Type B pancreatic cell (in vitro differentiated cells): ENCODE measurements around the gene TKTL1. TPM values are rescaled to one million over a fixed set of nuclear protein-coding genes. Genes with fewer than 3 reads are reported as not detected.
"Not testable (repeated sequence)": the region's sequence is repeated elsewhere in the genome, so short reads cannot be mapped to it uniquely, and the experiment has no call there.

Experiments
- DNase-seq: peaks from one replicate; pipeline ENCODE4 v3.0.0; 2021; ENCODE audit warnings: mixed read lengths; ENCODE audit not compliant: unreplicated experiment; ENCODE audit errors: extremely low spot score
- H3K27ac Mint-ChIP-seq: 2 replicates; pipeline ENCODE4 v1.8.0; 2021; ENCODE audit warnings: mild to moderate bottlenecking, mixed read lengths
- H3K27me3 Mint-ChIP-seq: 2 replicates; pipeline ENCODE4 v1.8.0; 2021; ENCODE audit warnings: mixed read lengths
- H3K36me3 Mint-ChIP-seq: 2 replicates; pipeline ENCODE4 v1.8.0; 2021; ENCODE audit warnings: mixed read lengths
- H3K4me1 Mint-ChIP-seq: one replicate; pipeline ENCODE4 v1.8.0; 2021; ENCODE audit warnings: mixed read lengths; ENCODE audit not compliant: unreplicated experiment
- H3K4me3 Mint-ChIP-seq: 2 replicates; pipeline ENCODE4 v1.8.0; 2021; ENCODE audit warnings: mild to moderate bottlenecking, mixed read lengths
- H3K9me3 Mint-ChIP-seq: 2 replicates; pipeline ENCODE4 v1.8.0; 2021; ENCODE audit warnings: mixed read lengths
- long read RNA-seq: library from polyadenylated mRNA; unstranded; transcript quantifications from one replicate; pipeline ENCODE4 v2.0.0, GENCODE V29; 2020
- total RNA-seq: library from RNA; stranded (reverse); gene quantifications from 2 replicates; pipeline ENCODE4 v1.2.1, GENCODE V29; 2021; ENCODE audit warnings: low replicate concordance
- TF ChIP-seq, protein P1 (sequence below): fragments of 200-600 bp; sonication (generic); conservative IDR thresholded peaks from 2 replicates; pipeline ENCODE4 v1.5.0; 2021; ENCODE audit warnings: antibody characterized with exemption, mild to moderate bottlenecking

TKTL1 gene, protein sequence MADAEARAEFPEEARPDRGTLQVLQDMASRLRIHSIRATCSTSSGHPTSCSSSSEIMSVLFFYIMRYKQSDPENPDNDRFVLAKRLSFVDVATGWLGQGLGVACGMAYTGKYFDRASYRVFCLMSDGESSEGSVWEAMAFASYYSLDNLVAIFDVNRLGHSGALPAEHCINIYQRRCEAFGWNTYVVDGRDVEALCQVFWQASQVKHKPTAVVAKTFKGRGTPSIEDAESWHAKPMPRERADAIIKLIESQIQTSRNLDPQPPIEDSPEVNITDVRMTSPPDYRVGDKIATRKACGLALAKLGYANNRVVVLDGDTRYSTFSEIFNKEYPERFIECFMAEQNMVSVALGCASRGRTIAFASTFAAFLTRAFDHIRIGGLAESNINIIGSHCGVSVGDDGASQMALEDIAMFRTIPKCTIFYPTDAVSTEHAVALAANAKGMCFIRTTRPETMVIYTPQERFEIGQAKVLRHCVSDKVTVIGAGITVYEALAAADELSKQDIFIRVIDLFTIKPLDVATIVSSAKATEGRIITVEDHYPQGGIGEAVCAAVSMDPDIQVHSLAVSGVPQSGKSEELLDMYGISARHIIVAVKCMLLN
- total RNA-seq = 0.56 TPM in 1 of 2 replicates, not detected in the other
- long read RNA-seq = 0 reads

- no peaks in the 10 kb centered on the region for H3K4me1 Mint-ChIP-seq
- DNase-seq = no peak
- TF ChIP-seq, protein P1, sequence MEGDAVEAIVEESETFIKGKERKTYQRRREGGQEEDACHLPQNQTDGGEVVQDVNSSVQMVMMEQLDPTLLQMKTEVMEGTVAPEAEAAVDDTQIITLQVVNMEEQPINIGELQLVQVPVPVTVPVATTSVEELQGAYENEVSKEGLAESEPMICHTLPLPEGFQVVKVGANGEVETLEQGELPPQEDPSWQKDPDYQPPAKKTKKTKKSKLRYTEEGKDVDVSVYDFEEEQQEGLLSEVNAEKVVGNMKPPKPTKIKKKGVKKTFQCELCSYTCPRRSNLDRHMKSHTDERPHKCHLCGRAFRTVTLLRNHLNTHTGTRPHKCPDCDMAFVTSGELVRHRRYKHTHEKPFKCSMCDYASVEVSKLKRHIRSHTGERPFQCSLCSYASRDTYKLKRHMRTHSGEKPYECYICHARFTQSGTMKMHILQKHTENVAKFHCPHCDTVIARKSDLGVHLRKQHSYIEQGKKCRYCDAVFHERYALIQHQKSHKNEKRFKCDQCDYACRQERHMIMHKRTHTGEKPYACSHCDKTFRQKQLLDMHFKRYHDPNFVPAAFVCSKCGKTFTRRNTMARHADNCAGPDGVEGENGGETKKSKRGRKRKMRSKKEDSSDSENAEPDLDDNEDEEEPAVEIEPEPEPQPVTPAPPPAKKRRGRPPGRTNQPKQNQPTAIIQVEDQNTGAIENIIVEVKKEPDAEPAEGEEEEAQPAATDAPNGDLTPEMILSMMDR = no peak
- H3K36me3 Mint-ChIP-seq = no peaks in the 10 kb centered on the region
- no peak within 1 kb of the TSS for H3K27ac Mint-ChIP-seq
- no peaks in the 10 kb centered on the region for H3K9me3 Mint-ChIP-seq
- no peak within 1 kb of the TSS for H3K4me3 Mint-ChIP-seq
- H3K27me3 Mint-ChIP-seq = no peaks in the 10 kb centered on the region
Measured at GRCh38 chrX:154295664-154296310, at the start of gene TKTL1. Gene TKTL1, plus strand, starts transcription at chrX:154295795. Its CDS starts 65 bp downstream, at chrX:154295860.

- H3K27me3 Mint-ChIP-seq, H3K9me3 Mint-ChIP-seq, DNase-seq, H3K36me3 Mint-ChIP-seq, H3K4me3 Mint-ChIP-seq, H3K27ac Mint-ChIP-seq, H3K4me1 Mint-ChIP-seq: not testable (repeated sequence)
Measured at GRCh38 chrX:154247377-154248045, 48.1 kb upstream of the TKTL1 start.

- H3K4me1 Mint-ChIP-seq, H3K9me3 Mint-ChIP-seq, H3K27me3 Mint-ChIP-seq, H3K4me3 Mint-ChIP-seq, DNase-seq, H3K36me3 Mint-ChIP-seq, H3K27ac Mint-ChIP-seq: not testable (repeated sequence)
Measured at GRCh38 chrX:154248076-154248475, 47.5 kb upstream of the TKTL1 start.

DNA sequence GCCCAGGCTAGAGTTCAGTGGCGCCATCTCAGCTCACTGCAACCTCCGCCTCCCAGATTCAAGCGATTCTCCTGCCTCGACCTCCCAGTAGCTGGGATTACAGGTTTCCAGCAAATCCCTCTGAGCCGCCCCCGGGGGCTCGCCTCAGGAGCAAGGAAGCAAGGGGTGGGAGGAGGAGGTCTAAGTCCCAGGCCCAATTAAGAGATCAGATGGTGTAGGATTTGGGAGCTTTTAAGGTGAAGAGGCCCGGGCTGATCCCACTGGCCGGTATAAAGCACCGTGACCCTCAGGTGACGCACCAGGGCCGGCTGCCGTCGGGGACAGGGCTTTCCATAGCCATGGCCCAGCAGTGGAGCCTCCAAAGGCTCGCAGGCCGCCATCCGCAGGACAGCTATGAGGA lies 38.3 kb upstream of the TKTL1 start, which contains the start of gene OPN1MW3:
OPN1MW3 (plus strand) TSS at position 301 of the 400 bp plus-strand sequence; CDS start at position 339, 38 bp downstream.
- not testable (repeated sequence) for H3K9me3 Mint-ChIP-seq, H3K4me1 Mint-ChIP-seq, DNase-seq, H3K27me3 Mint-ChIP-seq, H3K4me3 Mint-ChIP-seq, H3K36me3 Mint-ChIP-seq, H3K27ac Mint-ChIP-seq

DNA sequence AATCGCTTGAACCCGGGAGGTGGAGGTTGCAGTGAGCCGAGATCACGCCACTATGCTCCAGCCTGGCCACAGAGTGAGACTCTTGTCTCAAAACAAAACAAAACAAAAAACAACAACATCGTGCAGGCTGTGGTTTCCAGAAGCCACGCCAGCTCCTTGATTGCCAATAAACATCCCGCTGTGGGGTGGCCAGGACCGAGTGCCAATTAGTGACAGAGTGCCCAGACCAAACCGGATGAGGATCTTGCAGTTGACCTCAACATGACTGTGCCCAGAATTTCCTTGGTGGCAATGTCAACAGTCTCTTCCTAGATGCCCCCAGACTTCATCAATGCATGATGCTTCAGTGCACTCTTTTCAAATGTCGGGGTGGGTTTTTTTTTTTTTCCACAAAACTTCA lies 36.9 kb upstream of the TKTL1 start:
- not testable (repeated sequence) for H3K9me3 Mint-ChIP-seq, H3K4me1 Mint-ChIP-seq, H3K27me3 Mint-ChIP-seq, H3K4me3 Mint-ChIP-seq, DNase-seq, H3K27ac Mint-ChIP-seq, H3K36me3 Mint-ChIP-seq

DNA sequence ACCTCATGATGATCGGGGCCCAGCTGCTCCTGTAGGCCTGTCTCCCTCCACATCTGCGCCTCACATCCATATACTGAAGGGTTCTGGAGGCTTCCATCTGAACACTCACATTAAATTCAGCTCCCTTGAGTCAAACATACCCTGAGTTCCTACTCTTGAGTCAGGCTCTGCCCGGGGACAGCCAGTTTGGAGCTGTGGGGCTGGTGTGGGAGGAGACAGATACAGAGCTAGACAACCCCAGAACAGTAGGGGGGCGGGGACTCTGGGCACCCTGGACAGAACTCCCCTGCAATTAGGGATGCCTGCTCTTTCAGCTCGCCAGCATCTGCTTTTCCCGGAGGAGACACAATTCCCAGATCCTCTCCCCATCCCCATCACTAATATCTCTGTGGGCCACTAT lies 32.5 kb upstream of the TKTL1 start:
- H3K27ac Mint-ChIP-seq, DNase-seq, H3K36me3 Mint-ChIP-seq, H3K4me3 Mint-ChIP-seq, H3K4me1 Mint-ChIP-seq, H3K9me3 Mint-ChIP-seq, H3K27me3 Mint-ChIP-seq: not testable (repeated sequence)

- not testable (repeated sequence) for H3K27ac Mint-ChIP-seq, H3K27me3 Mint-ChIP-seq, H3K9me3 Mint-ChIP-seq, H3K4me1 Mint-ChIP-seq, H3K36me3 Mint-ChIP-seq, DNase-seq, H3K4me3 Mint-ChIP-seq
Measured at GRCh38 chrX:154269245-154269644, 26.4 kb upstream of the TKTL1 start.

- not testable (repeated sequence) for H3K27ac Mint-ChIP-seq, H3K4me3 Mint-ChIP-seq, DNase-seq, H3K27me3 Mint-ChIP-seq, H3K9me3 Mint-ChIP-seq, H3K4me1 Mint-ChIP-seq, H3K36me3 Mint-ChIP-seq
Measured at GRCh38 chrX:154284489-154285338, 10.9 kb upstream of the TKTL1 start.

DNA sequence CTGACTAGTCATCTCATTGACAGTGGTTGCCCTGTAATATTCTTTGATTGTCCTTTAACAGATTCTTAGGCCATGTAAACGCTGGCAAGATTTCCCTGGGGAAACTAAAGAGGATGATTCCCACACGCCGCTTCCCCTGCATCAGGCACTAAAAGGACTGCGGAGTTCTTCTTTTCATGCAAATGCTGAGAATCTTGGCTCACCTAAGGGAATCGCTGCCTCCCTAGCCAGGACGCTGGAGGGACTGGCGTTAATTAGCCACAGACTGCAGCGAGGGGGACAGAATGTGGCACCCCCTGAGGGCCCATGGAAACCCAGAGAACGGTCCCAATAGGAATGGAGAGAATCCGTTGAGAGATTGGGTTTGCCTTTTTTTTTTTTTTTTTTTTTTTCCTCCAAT lies 9.2 kb upstream of the TKTL1 start:
- H3K4me1 Mint-ChIP-seq, H3K9me3 Mint-ChIP-seq, H3K27me3 Mint-ChIP-seq, H3K36me3 Mint-ChIP-seq, DNase-seq, H3K27ac Mint-ChIP-seq, H3K4me3 Mint-ChIP-seq: not testable (repeated sequence)
